ENCODE data around the gene CCDC57.

The CCDC57 gene

GRCh38 chr17:82061047-82061925 lies 151.4 kb downstream of the CCDC57 start:
- DNase-seq (ENCODE audit: low read depth): no peak

GRCh38 chr17:82060614-82061013 lies 152.0 kb downstream of the CCDC57 start:
- no peak for DNase-seq (ENCODE audit: low read depth)

GRCh38 chr17:82060001-82060380 lies 152.7 kb downstream of the CCDC57 start:
- DNase-seq (ENCODE audit: low read depth): no peak

GRCh38 chr17:82059272-82060000 lies 153.2 kb downstream of the CCDC57 start:
- DNase-seq (ENCODE audit: low read depth): no peak

- no peak for DNase-seq (ENCODE audit: low read depth)
Measured at GRCh38 chr17:82058855-82059249, 153.8 kb downstream of the CCDC57 start.

- no peak for DNase-seq (ENCODE audit: low read depth)
Measured at GRCh38 chr17:82058230-82058854, 154.3 kb downstream of the CCDC57 start.

- no peak for DNase-seq (ENCODE audit: low read depth)
Measured at GRCh38 chr17:82056729-82057621, 155.7 kb downstream of the CCDC57 start.

- no peak for DNase-seq (ENCODE audit: low read depth)
Measured at GRCh38 chr17:82055965-82056728, 156.5 kb downstream of the CCDC57 start.

GRCh38 chr17:82055023-82055964 lies 157.3 kb downstream of the CCDC57 start:
- DNase-seq (ENCODE audit: low read depth): no peak

- no peak for DNase-seq (ENCODE audit: low read depth)
Measured at GRCh38 chr17:82054351-82055022, 158.2 kb downstream of the CCDC57 start.

GRCh38 chr17:82053556-82054263 lies 158.9 kb downstream of the CCDC57 start:
- DNase-seq (ENCODE audit: low read depth): no peak

- no peak for DNase-seq (ENCODE audit: low read depth)
Measured at GRCh38 chr17:82053130-82053529, 159.5 kb downstream of the CCDC57 start.

GRCh38 chr17:82052638-82053059 lies 160.0 kb downstream of the CCDC57 start:
- no peak for DNase-seq (ENCODE audit: low read depth)

GRCh38 chr17:82051776-82052637 lies 160.6 kb downstream of the CCDC57 start, which contains the start of the genes GPS1 and RFNG:
TSS of gene GPS1 (plus strand) at chr17:82051898. CDS start at chr17:82051932, 34 bp downstream.
TSS of gene RFNG (minus strand) at chr17:82051811. CDS start at chr17:82051766, 45 bp downstream.
- peak; percentile 85 for DNase-seq (ENCODE audit: low read depth)

Data from activated T-cell treated with anti-CD3 and anti-CD28 coated beads for 48 hours (primary cell).